Natural killer cell (primary cell): ENCODE data around the gene INPPL1. TPM values are rescaled to one million over a fixed set of nuclear protein-coding genes. Genes with fewer than 3 reads are reported as not detected.

Experiments
- ATAC-seq, 3 donors: fragments of 150-1000 bp in 2 of 3; fragments of 200-7000 bp in 1 of 3; cut with Tn5 transposase; 1 replicate in 1 of 3; 2 replicates in 2 of 3; pipeline ENCODE4 v1.10.0; 2021; ENCODE audit warnings: mild to moderate bottlenecking in 2 of 3, moderate library complexity in 2 of 3
- DNase-seq, 2 donors: peaks; one replicate each; pipeline versions ENCODE4 v3.0.0 to v3.0.0-alpha.2; 2013 to 2021; ENCODE audit warnings: mixed read lengths in 1 of 2
- H3K27ac ChIP-seq: one replicate; pipeline ENCODE4 v1.5.1; 2013; ENCODE audit warnings: mild to moderate bottlenecking, low read length
- H3K27me3 ChIP-seq: one replicate; pipeline ENCODE4 v1.6.1; 2013; ENCODE audit warnings: low read length; ENCODE audit not compliant: control insufficient read depth, insufficient read depth
- H3K36me3 ChIP-seq: one replicate; pipeline ENCODE4 v1.6.1; 2013; ENCODE audit warnings: low read length; ENCODE audit not compliant: control insufficient read depth, insufficient read depth
- H3K4me1 ChIP-seq: one replicate; pipeline ENCODE4 v1.6.1; 2013; ENCODE audit warnings: low read length; ENCODE audit not compliant: control insufficient read depth, insufficient read depth
- H3K4me3 ChIP-seq: one replicate; pipeline ENCODE4 v1.5.1; 2013; ENCODE audit warnings: low read length
- H3K9me3 ChIP-seq: one replicate; pipeline ENCODE4 v1.6.1; 2013; ENCODE audit warnings: low read length; ENCODE audit not compliant: control insufficient read depth, insufficient read depth
- H3K27ac Mint-ChIP-seq, 2 donors: one replicate each; pipeline ENCODE4 v1.8.0; 2022; ENCODE audit warnings: mild to moderate bottlenecking in 2 of 2, mixed read lengths in 2 of 2, moderate library complexity in 1 of 2
- H3K27me3 Mint-ChIP-seq, 2 donors: one replicate each; pipeline ENCODE4 v1.8.0; 2022; ENCODE audit warnings: low read depth in 2 of 2, mixed read lengths in 2 of 2
- H3K36me3 Mint-ChIP-seq: one replicate; pipeline ENCODE4 v1.8.0; 2022; ENCODE audit warnings: mixed read lengths
- H3K4me1 Mint-ChIP-seq, 2 donors: one replicate each; pipeline ENCODE4 v1.8.0; 2022; ENCODE audit warnings: mixed read lengths in 2 of 2
- H3K4me3 Mint-ChIP-seq: one replicate; pipeline ENCODE4 v1.8.0; 2022; ENCODE audit warnings: mild to moderate bottlenecking, moderate library complexity, mixed read lengths
- H3K9me3 Mint-ChIP-seq, 2 donors: one replicate each; pipeline ENCODE4 v1.8.0; 2022; ENCODE audit warnings: mixed read lengths in 2 of 2
- WGBS: methylation state at CpG from one replicate; pipeline ENCODE4 v1.1.7; 2013; ENCODE audit warnings: missing lambda C conversion rate; ENCODE audit not compliant: insufficient coverage; 5-methylcytosine and 5-hydroxymethylcytosine counted together
- intact Hi-C: fragments of 100-400 bp; cut with micrococcal nuclease; formaldehyde crosslinking; loops from one replicate; pipeline ENCODE4 v1.14.2; 2022
- total RNA-seq, 4 donors: library from RNA; stranded (reverse); fragments of 120-200 nt in 1 of 4; gene quantifications; one replicate each; pipeline versions ENCODE4 v1.2.3 to v1.2.4, GENCODE V29; 2013 to 2022
- TF ChIP-seq, protein P1 (sequence below): fragments of 200-600 bp; IDR thresholded peaks from one replicate; pipeline ENCODE4 v1.8.0; 2022; ENCODE audit warnings: antibody characterized with exemption

The INPPL1 gene
- total RNA-seq, 3 donors from 2014 or later (not counting 1 experiment from before 2014, with no cell fraction given): 193 to 207 (median 195) TPM

DNA sequence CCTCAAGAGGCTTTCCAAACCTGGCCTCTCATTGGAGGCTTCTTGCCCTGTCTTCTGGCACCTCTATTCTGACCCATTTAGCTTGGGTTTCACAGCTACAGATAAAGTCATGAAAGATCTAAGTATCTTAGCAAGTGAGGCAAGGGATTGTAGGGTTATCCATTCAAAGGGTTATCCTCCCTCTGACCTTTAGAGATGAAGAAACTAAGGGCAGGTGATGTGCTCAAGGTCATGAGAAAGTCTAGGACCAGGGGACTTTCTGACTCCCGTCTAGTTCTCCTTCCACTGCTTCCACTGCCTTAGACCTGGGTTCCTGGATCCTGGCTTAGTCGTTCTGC is 12.2 kb downstream of the INPPL1 start:
- intact Hi-C loops: no loop called here
- Mint-ChIP-seq H3K27ac (no peak overlapping the region), H3K36me3 (no peaks in the 10 kb centered on the region)

GRCh38 chr11:72237112-72237931 is 12.8 kb downstream of the INPPL1 start:
- no peak overlapping the region for H3K4me3 Mint-ChIP-seq
- no peak overlapping the region for H3K27ac ChIP-seq
- peaks cover 41% of the 10 kb centered on the region for H3K36me3 ChIP-seq
- no peak overlapping the region for H3K27ac Mint-ChIP-seq
- TF ChIP-seq, protein P1, sequence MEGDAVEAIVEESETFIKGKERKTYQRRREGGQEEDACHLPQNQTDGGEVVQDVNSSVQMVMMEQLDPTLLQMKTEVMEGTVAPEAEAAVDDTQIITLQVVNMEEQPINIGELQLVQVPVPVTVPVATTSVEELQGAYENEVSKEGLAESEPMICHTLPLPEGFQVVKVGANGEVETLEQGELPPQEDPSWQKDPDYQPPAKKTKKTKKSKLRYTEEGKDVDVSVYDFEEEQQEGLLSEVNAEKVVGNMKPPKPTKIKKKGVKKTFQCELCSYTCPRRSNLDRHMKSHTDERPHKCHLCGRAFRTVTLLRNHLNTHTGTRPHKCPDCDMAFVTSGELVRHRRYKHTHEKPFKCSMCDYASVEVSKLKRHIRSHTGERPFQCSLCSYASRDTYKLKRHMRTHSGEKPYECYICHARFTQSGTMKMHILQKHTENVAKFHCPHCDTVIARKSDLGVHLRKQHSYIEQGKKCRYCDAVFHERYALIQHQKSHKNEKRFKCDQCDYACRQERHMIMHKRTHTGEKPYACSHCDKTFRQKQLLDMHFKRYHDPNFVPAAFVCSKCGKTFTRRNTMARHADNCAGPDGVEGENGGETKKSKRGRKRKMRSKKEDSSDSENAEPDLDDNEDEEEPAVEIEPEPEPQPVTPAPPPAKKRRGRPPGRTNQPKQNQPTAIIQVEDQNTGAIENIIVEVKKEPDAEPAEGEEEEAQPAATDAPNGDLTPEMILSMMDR: no peak
- no peaks in the 10 kb centered on the region for H3K9me3 ChIP-seq
- H3K27me3 ChIP-seq: peaks cover 18% of the 10 kb centered on the region
- no peak for DNase-seq
- WGBS: 96% methylated on average over 20 of the region's 22 CpGs
- peaks cover 21% of the 10 kb centered on the region for H3K4me1 ChIP-seq
- H3K36me3 Mint-ChIP-seq: no peaks in the 10 kb centered on the region
- H3K4me1 Mint-ChIP-seq: peaks cover 18 to 50% of the 10 kb centered on the region in 2 donors
- no peak for ATAC-seq
- no peak overlapping the region for H3K4me3 ChIP-seq
- peaks cover 21 to 24% of the 10 kb centered on the region in 2 donors for H3K27me3 Mint-ChIP-seq
- no peaks in the 10 kb centered on the region for H3K9me3 Mint-ChIP-seq
- intact Hi-C loops: no loop called here

More for the DNA sequence above, 12.2 kb downstream of the INPPL1 start:
- Mint-ChIP-seq H3K27me3 (peaks cover 15 to 18% of the 10 kb centered on the region in 2 donors), H3K4me3 (no peak overlapping the region), H3K9me3 (no peaks in the 10 kb centered on the region), H3K4me1 (peaks cover 18 to 46% of the 10 kb centered on the region in 2 donors)
- Histone ChIP-seq H3K9me3 (no peaks in the 10 kb centered on the region), H3K27ac (no peak overlapping the region), H3K4me1 (peaks cover 21% of the 10 kb centered on the region), H3K36me3 (peaks cover 46% of the 10 kb centered on the region), H3K27me3 (peaks cover 15% of the 10 kb centered on the region), H3K4me3 (no peak overlapping the region)
- 95% methylated on average over 2 of the region's 2 CpGs for WGBS
- TF ChIP-seq, protein P1: no peak
- DNase-seq: no peak
- ATAC-seq: no peak

DNA sequence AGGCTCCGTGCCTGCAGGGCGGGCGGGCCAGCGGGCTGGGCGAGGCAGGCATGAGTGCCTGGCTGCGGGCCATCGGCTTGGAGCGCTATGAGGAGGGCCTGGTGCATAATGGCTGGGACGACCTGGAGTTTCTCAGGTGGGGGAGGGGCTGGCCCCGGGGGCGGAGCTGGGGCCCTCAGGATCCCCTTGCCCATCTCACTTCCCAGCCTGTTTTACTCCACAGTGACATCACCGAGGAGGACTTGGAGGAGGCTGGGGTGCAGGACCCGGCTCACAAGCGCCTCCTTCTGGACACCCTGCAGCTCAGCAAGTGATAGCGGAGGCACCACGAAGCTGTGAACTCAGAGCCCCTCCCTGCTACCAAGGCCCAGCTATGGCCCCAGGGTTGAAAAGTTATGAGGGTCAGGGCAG is 13.5 kb downstream of the INPPL1 start:
- H3K9me3 Mint-ChIP-seq: no peaks in the 10 kb centered on the region
- H3K36me3 ChIP-seq: peaks cover 34% of the 10 kb centered on the region
- intact Hi-C loops: loop anchor here (2.0 kb wide), 1 partner anchor 13 kb away; the partner anchor contains the start of gene INPPL1
- peaks cover 18 to 47% of the 10 kb centered on the region in 2 donors for H3K4me1 Mint-ChIP-seq
- peak in 1 of 2 donors; percentile 70 for DNase-seq
- 77% methylated on average over 16 of the region's 16 CpGs for WGBS
- no peak overlapping the region for H3K27ac ChIP-seq
- no peak overlapping the region for H3K27ac Mint-ChIP-seq
- ATAC-seq: peak; percentile 61 to 75 (median 67)
- H3K4me1 ChIP-seq: peaks cover 21% of the 10 kb centered on the region
- peaks cover 24% of the 10 kb centered on the region for H3K27me3 ChIP-seq
- no peaks in the 10 kb centered on the region for H3K9me3 ChIP-seq
- TF ChIP-seq, protein P1: peak; percentile 48
- no peak overlapping the region for H3K4me3 ChIP-seq
- H3K36me3 Mint-ChIP-seq: no peaks in the 10 kb centered on the region
- H3K4me3 Mint-ChIP-seq: no peak overlapping the region
- H3K27me3 Mint-ChIP-seq: peaks cover 28 to 31% of the 10 kb centered on the region in 2 donors
